ENCODE results near the gene GALNT15. TPM values are rescaled to one million over a fixed set of nuclear protein-coding genes. Genes with fewer than 3 reads are reported as not detected.

GALNT15 gene
- total RNA-seq, 2 experiments from 2014 or later = not detected

GRCh38 chr3:16234281-16234680, 59.8 kb downstream of the GALNT15 start:
- TF ChIP-seq CTCF (IDR thresholded peaks at IDR 0.05) = no peak
- Histone ChIP-seq H3K4me3 (ENCODE audit: low read length) (no peak overlapping the region), H3K27ac (ENCODE audit: low read depth in 1 of 2, low read length in 2 of 2) (no peak overlapping the region), H3K27me3 (ENCODE audit: control insufficient read depth in 1 of 2, insufficient read depth in 2 of 2, low read length in 2 of 2) (peaks cover 0 to 4% of the 10 kb centered on the region in 2 experiments), H3K9me3 (ENCODE audit: control insufficient read depth in 1 of 2, insufficient read depth in 1 of 2, low read length in 2 of 2) (no peaks in the 10 kb centered on the region), H3K4me1 (ENCODE audit: insufficient read depth, low read length) (no peaks in the 10 kb centered on the region), H3K36me3 (ENCODE audit: insufficient read depth, low read length) (no peaks in the 10 kb centered on the region)
- Mint-ChIP-seq H3K27ac (no peak overlapping the region), H3K4me1 (ENCODE audit: low read depth) (no peaks in the 10 kb centered on the region), H3K36me3 (ENCODE audit: low read depth) (no peaks in the 10 kb centered on the region), H3K4me3 (no peak overlapping the region), H3K9me3 (no peaks in the 10 kb centered on the region), H3K27me3 (peaks cover 3% of the 10 kb centered on the region)
- intact Hi-C loops (cut with DNase I, micrococcal nuclease) = no loop called here
- ChIA-PET POLR2A (no interaction called here), CTCF (interaction anchor here (0.7 kb wide), 1 partner anchor 316 kb away, joined by 3 read pairs; no protein-coding TSS in a partner anchor)
- ATAC-seq (ENCODE audit: poor library complexity) (no peak), DNase-seq (no peak)

GRCh38 chr3:16236030-16236639, 61.7 kb downstream of the GALNT15 start:
- H3K4me3 Mint-ChIP-seq = no peak overlapping the region
- intact Hi-C loops (cut with DNase I, micrococcal nuclease) = no loop called here
- no peak for DNase-seq
- ATAC-seq (ENCODE audit: poor library complexity) = no peak
- H3K27me3 Mint-ChIP-seq = no peaks in the 10 kb centered on the region
- ChIA-PET CTCF (interaction anchor here (1.0 kb wide), 1 partner anchor 11 kb away, joined by 3 read pairs; no protein-coding TSS in a partner anchor), POLR2A (no interaction called here)
- no peak overlapping the region for H3K27ac ChIP-seq (ENCODE audit: low read depth in 1 of 2, low read length in 2 of 2)
- H3K4me3 ChIP-seq (ENCODE audit: low read length) = no peak overlapping the region
- H3K4me1 ChIP-seq (ENCODE audit: insufficient read depth, low read length) = no peaks in the 10 kb centered on the region
- H3K4me1 Mint-ChIP-seq (ENCODE audit: low read depth) = no peaks in the 10 kb centered on the region
- H3K36me3 ChIP-seq (ENCODE audit: insufficient read depth, low read length) = no peaks in the 10 kb centered on the region
- no peaks in the 10 kb centered on the region for H3K36me3 Mint-ChIP-seq (ENCODE audit: low read depth)
- no peaks in the 10 kb centered on the region for H3K27me3 ChIP-seq (ENCODE audit: control insufficient read depth in 1 of 2, insufficient read depth in 2 of 2, low read length in 2 of 2)
- no peak overlapping the region for H3K27ac Mint-ChIP-seq
- no peak for TF ChIP-seq CTCF (IDR thresholded peaks at IDR 0.05)
- no peaks in the 10 kb centered on the region for H3K9me3 Mint-ChIP-seq
- H3K9me3 ChIP-seq (ENCODE audit: control insufficient read depth in 1 of 2, insufficient read depth in 1 of 2, low read length in 2 of 2) = no peaks in the 10 kb centered on the region

- ATAC-seq (ENCODE audit: poor library complexity) = no peak
- ChIA-PET CTCF (interaction anchor here (1.0 kb wide), 1 partner anchor 10 kb away, joined by 3 read pairs; no protein-coding TSS in a partner anchor), POLR2A (no interaction called here)
- H3K4me3 Mint-ChIP-seq = no peak overlapping the region
- H3K9me3 Mint-ChIP-seq = no peaks in the 10 kb centered on the region
- Histone ChIP-seq H3K27me3 (ENCODE audit: control insufficient read depth in 1 of 2, insufficient read depth in 2 of 2, low read length in 2 of 2) (no peaks in the 10 kb centered on the region), H3K4me3 (ENCODE audit: low read length) (no peak overlapping the region), H3K27ac (ENCODE audit: low read depth in 1 of 2, low read length in 2 of 2) (no peak overlapping the region), H3K36me3 (ENCODE audit: insufficient read depth, low read length) (no peaks in the 10 kb centered on the region), H3K9me3 (ENCODE audit: control insufficient read depth in 1 of 2, insufficient read depth in 1 of 2, low read length in 2 of 2) (no peaks in the 10 kb centered on the region), H3K4me1 (ENCODE audit: insufficient read depth, low read length) (no peaks in the 10 kb centered on the region)
- DNase-seq = no peak
- H3K36me3 Mint-ChIP-seq (ENCODE audit: low read depth) = no peaks in the 10 kb centered on the region
- H3K27ac Mint-ChIP-seq = no peak overlapping the region
- TF ChIP-seq CTCF (IDR thresholded peaks at IDR 0.05) = no peak
- no peaks in the 10 kb centered on the region for H3K4me1 Mint-ChIP-seq (ENCODE audit: low read depth)
- intact Hi-C loops (cut with DNase I, micrococcal nuclease) = no loop called here
- no peaks in the 10 kb centered on the region for H3K27me3 Mint-ChIP-seq
These were observed 62.4 kb downstream of the GALNT15 start for GRCh38 chr3:16236856-16237393.
